Measurements from ENCODE around the gene LDLRAD2.
"Not testable (repeated sequence)": the region's sequence is repeated elsewhere in the genome, so short reads cannot be mapped to it uniquely, and the experiment has no call there.

LDLRAD2 gene

DNA sequence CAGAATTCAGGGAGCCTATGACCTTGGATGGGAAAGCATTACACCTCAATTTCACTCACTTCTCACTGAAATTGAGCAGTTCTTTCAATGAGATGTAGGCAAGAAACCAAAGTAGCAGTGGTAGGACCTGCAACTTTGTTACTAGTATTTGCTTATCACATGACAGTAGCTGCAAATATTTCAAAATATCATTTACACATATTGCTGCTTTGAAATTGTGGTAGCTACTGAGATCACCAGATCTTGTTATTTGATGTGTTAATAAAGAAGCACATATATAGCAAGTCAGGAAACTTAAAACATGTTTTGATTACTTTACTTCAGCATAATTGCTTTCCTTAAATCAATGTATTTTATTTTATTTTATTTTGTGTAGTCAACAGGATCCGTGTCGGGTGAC, 12.9 kb downstream of the LDLRAD2 start:
- no peak for DNase-seq

DNA sequence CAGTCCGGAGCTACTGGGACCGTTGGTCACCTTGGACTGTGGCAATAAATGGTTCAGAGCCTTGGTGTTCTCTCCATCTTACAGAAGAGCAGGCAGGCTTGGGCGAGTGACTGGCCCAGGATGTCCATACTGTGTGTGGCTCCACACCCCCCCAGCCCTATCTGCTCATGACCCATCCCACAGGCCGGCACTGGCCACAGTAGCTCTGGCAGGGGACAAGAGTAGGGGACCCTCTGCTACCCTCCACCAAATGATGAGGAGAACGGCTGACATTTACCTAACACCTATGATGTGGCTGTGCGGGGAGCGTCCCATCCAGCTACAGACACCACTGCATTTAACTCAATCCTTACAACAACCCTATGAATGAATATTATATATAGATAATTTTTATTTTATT, 13.3 kb downstream of the LDLRAD2 start:
- DNase-seq, result no peak

DNA sequence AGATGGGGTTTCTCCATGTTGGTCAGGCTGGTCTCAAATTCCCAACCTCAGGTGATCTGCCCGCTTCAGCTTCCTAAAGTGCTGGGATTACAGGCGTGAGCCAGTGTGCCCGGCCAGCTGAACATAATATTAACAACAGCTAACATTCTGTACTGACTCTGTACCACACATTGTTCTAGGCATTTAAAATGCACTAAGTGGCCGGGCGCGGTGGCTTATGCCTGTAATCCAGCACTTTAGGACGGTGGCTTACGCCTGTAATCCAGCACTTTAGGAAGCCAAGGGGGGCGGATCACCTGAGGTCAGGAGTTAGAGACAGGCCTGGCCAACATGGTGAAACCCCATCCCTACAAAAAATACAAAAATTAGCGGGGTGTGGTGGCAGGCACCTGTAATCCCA, 14.6 kb downstream of the LDLRAD2 start:
- not testable (repeated sequence) for DNase-seq

DNA sequence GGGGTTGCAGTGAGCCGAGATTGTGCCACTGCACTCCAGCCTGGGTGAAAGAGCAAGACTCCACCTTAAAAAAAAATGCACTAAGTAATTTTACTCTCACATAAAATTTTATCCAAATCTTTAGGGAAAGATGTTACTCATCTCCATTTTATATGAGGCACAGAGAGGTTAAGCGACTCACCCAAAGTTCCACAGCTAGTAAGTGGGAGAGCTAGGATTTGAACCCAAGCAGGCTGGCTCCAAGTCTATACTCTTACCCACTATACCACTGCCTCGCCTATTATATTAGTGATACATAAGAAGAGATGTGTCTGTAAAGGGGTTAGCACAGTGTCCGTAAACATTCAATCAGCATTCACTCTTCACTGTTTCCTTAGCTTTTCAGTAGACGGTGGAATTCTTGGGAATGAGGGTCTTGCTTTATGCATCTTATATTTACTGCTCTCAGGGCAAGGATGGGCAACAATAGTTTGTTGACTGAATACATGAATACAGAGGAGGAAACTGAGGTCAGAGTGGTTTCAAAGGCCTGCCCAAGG, 15.1 kb downstream of the LDLRAD2 start:
- DNase-seq, result no peak

DNA sequence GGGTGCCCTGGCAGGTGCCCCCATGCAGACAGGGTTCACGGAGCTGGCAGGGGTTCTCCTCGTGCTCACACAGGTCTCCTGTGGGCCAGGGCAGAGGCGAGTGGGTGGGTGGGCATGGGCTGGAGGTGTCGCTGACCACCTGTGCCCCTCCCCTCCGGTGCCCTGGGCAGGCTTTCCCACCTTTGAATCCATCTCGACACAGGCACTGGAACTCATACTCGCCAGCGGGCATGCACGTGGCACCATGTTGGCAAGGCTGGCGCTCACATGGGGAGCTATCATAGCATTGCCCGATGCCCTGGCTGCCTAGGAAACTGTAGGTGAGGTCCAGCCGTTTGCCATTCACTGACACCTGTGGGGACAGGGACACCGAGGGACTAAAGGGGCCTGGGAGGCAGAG, 16.0 kb downstream of the LDLRAD2 start:
- DNase-seq, result no peak

DNA sequence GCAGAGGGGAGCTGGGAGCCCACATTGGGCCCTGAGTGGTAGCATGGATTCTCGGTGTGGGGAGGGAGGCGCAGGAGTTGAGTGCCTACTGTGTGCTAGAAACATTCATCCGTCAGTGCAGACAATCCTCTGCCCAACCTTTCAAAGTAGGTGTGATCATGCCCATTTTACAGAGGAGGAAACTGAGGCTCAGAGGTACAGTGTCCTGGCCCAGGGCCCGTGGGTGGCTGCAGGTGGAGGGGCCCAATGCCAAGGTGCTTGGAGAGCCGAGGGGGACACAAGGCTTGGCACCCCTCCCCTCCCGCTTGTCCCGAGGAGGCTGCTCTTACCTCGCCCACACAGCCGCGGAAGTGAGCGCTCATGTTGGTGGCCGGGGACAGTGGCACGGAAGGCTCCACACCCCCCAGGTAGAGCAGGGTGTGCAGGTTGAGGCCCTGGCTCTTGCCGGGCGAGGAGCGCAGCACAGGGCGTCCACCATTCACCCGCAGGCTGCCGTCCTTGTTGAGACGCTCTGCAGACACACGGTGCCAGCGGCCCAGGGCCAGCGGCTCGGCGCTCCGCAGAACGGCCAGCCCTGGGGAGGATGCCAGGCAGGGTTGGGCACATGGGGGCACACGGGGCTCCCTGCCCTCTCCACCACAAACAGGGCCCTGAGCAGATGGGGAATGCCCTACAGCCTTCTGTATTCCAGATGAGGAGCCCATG, 16.6 kb downstream of the LDLRAD2 start:
- DNase-seq, result no peak

DNA sequence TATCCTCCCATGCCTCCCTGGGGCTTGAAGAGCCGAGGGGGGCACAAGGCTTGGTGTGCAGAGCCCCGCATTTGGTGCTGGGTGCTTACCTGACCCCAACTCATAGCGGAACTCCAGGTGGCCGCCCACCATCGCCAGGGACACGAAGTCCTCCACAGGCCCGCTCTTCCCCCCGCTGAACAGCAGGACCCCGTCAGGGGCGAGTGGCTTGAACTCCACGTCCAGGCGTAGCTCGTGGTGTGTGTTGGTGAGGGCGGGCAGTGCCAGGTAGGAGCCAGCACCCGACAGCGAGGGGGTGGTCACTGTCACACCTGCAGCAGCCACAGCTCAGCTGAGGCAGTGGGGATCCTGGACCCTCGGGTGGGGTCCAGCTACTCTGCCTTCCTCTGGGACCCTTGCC, 17.2 kb downstream of the LDLRAD2 start:
- no peak for DNase-seq

DNA sequence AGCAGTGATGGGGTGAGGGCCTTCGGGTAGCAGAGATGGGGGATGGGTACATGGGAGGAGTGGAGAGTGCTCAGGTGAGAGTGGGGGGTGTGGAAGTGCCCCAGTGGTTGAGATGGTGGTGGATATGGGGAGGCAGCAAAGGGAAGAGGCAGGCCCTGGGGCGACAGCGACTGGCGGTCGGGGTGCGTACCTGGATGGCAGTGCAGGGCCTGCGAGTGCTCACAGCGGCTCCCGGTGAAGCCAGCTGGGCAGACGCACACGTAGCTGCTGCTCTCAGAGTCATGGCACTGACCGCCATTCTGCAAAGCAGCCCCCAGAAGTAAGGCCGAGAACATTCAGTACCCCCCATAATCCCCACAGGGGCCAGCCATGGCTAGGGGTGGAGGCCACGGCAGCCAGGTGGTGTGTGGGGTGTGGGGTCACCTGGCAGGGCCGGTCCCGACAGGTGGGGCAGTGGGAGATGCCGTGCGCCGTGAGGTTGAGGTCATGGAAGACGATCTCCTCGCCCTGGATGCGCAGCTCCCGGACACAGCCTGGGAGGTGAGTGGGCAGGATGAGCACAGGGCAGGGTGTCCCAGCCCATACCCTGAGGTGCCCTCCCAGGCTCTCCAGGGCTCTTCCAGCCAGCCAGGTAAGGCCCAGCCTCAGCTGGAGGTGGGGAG, 18.9 kb downstream of the LDLRAD2 start:
- DNase-seq, result no peak

DNA sequence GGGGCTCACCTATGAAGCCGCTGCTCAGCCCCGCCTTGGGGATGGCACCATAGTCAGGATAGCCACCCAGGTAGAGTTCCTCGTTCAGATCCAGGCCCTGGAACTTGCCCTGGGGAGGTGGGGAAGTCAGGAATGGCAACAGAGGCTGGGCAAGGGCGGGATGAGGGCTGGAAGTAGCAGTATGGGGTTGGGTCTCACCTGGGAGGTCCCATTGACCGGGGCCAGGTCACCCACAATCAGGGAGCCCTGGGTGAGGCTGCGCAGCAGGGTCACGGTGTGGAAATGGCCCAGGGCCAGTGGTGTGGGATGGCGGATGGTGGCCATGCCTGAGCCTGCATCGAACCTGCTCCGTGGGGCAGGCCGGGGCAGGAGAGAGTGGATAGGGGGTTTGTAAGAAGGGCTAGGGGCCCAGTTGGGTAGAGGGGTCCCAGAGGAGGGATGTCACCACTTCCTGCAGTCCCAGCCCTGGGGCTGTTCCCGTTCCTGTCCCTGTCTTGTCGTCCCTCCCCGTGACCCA, 19.4 kb downstream of the LDLRAD2 start:
- DNase-seq, result no peak

DNA sequence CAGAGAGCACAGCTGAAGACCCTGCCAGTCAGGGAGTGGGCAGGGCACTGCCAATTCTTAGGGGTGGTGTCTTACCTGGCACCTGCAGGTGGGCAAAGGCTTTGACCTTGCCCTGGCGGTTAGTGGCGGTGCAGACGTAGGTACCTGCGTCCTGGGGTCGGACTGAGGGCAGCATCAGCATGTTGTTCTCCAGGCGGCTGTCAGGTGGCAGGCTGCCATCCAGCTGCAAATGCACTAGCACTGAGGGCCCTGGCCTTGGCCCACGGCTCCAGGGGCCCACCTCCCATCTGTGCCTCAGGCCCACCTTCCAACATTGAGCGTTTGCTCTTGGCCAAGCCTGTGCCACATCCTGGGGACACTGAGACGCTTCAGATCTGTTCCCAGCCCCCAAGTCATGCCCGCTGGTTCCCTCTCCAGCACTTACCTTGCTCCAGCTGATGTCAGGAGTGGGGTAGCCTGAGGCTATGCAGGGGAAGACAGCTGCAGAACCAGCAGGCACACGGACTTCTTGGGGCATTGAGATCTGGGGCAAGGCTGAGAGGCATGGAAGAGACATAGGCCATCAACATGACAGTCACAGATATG, 21.4 kb downstream of the LDLRAD2 start:
- DNase-seq, result no peak

DNA sequence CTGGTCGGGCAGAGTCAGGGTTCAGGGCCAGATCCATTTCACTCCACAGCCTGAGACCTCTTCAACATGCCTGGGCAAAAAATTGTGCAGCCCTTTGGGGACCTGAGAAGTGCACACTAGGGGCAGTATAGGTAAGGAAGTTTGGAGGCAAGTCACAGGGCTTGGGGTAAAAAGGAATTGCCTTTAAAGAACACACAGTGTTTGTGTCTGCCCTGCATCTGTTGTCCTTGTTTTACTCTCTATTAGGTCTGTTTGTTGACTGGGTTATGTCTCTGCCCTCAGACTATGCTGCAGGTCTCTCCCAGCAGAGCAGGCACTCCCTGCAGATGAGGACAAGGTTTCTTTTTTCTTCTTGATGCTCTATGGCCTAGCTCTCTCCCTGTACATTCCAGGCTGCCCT, 22.0 kb downstream of the LDLRAD2 start:
- no peak for DNase-seq

DNA sequence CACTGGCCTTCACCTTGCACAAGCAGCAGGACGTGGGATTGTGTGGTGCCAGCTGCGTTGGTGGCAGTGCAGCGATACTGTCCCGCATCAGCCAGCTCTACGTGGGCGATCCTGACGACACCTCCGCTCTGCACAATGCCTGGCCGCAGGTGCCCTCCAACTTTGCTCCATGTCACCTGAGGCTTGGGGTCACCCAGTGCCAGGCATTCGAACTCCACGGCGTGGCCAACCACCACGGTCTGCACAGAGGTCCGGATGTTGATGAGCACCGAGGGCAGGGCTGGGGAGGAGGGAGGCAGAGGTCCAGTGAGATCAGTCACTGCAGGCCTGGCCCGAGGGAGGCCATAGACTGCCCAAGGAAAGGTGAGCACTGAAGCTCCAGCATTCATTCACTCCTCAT, 22.6 kb downstream of the LDLRAD2 start:
- no peak for DNase-seq

DNA sequence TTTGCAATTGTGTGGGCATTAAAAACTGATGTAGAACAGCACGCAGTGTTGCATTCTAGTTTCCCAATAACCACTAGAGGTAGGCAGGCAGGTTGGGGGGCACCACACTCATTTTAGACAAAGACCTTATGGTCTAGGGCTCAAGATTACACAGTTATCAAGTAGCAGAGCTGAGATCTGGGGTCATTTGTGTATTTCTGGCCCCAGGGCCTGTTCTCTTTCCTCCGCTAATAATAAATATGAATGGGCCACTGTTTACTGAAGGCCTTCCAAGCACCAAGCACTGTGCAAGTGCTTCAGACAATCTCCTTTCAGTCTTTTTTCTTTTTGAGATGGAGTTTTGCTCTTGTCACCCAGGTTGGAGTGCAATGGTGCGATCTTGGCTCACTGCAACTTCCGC, 23.9 kb downstream of the LDLRAD2 start:
- DNase-seq, result no peak

DNA sequence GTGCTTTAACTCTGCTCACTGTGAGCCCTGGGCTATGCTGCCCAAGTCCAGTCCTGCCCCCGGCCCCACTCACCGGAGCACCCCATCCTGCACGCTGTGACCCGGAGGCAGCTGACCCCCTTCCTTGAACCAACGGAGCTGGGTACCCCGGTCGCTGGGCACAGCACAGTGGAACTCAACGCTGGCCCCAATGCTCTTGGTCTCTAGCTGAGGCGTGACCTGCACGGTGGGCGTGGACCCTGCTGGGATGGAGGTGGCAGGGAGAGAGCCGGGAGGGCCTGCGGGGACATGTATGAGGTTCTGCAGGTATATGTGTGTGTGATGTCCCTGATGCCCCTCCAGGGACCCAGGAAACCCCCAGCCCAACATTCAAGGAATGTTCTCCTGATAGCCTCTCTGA, 24.7 kb downstream of the LDLRAD2 start:
- DNase-seq, result no peak

DNA sequence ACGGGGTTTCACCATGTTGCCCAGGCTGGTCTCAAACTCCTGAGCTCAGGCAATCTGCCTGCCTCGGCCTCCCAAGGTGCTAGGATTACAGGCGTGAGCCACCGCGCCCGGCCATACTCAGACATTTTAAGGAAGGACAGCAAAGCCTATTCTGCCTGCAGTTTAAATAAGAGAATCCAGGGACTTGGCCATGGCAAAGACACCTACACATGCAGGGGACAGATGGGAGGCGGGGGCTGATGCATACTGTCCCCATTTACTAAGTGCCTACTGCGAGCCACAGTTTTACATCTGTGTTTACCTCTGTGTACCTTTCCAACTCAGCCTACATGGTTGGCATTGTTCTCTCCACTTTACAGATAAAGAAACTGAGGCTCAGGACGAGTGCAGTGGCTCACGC, 25.4 kb downstream of the LDLRAD2 start:
- no peak for DNase-seq

DNA sequence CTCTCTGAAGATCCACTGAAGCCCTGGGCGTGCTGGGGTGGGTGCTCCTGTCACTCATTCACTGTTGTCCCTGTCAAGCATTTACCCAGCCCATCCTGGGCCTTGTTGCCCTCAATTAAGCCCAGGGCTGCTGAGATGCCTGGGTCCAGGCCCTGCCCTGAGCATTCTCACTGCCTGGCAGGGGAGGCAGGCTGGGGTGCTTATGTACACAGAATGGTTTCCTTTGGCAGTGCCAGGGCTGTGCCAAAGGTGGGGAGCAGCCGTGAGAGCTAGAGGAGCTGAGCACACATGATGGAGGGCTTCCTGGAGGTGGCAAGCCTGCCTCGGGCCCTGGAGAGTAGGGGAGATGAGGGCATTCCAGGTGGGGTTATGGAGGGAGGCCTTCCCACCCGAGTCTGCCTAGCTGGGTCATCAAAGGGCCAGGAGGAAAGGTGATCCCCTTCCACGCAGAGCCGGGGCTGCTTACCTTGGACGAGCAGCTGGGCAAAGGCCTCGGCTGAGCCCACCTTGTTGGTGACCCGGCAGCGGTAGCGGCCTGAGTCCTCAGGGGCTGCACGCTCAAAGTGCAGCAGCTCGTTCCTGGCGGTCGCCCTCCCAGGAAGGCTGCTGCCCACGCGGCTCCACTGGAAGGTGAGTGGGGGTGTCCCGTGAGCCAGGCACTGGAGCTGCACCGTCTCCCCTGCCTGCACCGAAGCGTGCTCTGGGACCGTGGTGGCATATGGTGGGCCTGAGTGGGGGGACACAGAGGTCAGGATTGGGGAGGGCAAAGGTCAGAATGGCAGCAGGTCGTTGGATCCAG, 26.5 kb downstream of the LDLRAD2 start:
- DNase-seq, result no peak

DNA sequence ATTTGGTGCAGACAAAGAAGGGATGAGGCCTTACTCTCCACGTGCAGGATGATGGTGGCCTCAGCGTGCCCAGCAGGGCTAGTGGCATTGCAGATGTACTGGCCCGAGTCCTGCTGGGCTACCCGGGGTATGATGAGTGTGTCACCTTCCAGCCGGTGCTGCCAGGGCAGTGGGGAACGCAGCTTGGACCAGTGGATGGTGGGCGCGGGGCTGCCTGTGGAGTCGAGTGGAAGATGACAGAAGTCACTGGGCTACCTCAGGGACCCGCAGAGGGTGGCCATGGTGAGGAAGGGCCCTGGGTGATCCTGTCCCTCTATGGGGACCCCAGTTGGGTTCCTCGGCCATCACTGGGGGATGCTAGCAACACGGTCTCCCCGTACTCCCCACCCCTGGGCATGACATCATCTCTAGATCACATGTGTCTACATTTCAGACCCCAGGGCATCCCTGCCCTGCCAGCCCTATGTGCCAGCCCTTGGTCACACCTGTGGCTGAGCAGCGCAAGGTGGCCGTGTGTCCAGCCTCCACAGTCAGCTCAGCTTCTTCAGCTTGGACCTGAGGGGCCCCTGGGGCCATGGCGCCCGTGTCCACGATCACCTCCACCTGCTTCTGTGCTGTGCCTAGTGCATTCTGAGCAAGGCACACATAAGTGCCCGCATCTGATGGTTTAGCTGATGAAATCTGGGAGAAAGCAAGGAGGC, 27.4 kb downstream of the LDLRAD2 start:
- DNase-seq, result no peak

DNA sequence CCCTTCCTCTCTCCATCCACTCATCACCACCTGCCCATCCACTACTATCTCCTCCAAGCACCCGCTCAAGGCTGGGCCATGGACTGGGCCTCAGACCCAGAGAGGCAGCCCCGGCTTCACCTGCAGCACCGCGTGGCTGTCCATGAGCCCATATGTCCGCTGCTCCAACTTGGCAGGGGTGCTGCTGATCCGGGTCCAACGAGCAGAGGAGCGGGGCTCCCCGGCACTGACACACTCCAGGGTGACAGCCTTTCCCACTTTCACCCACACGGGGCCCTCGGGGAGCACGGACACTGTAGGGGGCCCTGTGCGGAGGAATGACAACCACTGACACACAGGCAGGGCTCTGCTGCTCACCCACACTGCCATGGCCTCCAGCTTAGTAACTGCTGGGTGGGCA, 28.9 kb downstream of the LDLRAD2 start:
- no peak for DNase-seq

DNA sequence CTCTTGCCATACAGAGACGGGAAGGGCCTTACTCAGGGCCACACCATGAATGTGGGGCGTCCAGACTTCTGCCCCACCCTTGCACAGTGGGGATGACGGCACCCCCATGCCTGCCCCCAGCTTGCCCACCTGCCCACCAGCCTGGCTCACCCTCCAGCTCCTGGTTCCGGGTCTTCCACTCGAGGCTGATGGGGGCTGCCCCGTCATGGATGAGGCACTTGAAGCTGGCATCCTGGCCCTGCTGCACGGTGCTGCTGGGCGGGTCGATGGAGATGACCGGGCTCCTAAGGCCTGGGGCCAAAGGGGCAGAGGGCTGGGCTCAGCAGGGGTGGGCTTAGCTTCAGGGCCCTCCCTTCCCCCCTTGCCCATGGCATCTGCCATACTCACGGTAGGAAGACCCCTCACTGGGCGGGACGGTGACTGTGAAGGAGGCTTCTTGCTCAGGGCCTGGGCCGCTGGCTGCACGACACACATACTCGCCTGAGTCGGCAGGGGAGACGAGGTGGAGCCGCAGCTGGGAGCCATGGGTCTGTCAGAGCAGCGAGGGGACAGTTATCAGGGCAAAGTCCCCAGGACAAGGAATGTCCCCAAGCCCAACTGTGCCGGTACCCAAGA, 29.9 kb downstream of the LDLRAD2 start:
- DNase-seq, result no peak

DNA sequence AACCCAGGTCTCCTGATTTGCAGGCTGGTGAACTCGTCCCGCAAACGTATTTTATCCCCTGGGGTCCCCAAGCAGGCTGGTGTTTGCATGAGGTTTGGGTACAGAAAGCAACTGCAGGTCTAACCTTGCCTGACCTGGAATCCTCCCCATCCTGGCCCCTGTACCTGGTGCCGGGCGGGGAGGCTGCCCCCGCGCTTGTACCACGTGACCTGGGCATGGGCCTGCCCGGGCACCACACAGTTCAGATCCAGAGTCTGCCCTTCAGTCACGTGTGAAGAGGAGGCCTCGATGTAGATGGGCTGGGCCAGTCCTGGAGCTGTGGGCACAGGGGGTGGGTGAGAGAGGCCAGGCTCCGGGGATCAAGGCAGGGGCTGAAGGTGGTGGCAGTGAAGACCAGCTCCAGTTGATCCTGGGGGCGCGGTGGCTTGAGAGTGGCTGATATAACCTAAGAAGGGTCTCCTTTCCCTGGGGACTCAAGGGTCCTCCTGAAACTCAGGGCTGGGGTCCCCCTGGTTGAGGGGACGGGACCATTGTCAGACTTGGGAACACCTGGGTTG, 30.6 kb downstream of the LDLRAD2 start:
- DNase-seq, result no peak

DNA sequence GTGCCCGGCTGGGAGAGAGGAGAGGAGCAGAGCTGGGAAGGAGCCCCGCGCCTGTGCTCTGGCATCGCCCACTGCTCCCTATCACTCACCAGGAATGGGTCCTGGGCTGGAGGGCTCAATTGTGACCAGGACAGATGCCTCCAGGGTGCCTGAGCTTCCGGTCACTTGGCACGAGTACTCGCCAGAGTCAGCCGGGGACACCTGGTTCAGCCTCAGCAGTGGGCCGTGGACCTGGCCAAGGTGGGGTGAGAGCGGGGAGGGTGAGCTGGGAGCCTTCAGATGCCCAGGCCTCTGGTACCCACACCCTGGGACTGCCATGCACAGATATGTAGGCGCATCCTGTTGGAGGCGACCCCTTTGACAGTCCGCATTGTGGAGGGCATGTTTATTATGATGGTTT, 31.1 kb downstream of the LDLRAD2 start:
- DNase-seq, result no peak

DNA sequence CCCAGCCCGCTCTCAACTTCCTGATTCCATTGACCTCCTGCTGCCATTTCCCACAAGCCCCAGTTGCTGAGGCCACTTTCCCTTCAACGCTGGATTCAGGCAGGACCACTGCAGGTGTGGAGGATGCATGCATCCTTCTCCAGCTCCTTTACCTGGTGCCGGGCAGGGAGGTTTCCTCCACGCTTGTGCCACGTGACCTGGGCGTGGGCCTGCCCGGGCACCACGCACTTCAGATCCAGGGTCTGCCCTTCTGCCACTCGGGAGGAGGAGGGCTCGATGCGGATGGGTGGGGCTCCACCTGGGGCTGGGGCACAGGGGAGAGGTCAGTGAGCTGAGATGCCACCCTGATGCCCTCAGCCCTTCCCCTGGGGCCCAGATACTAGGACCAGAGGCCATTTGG, 31.9 kb downstream of the LDLRAD2 start:
- no peak for DNase-seq

Data from activated CD4-positive, alpha-beta T cell treated with anti-CD3 and anti-CD28 coated beads for 4 hours (primary cell).